Panc1 (cell line): ENCODE measurements around the gene CAPN3. TPM values are rescaled to one million over a fixed set of nuclear protein-coding genes. Genes with fewer than 3 reads are reported as not detected.

ENCODE experiments used
- ATAC-seq: fragments of 200-7000 bp; cut with Tn5 transposase; 2 replicates; pipeline ENCODE4 v1.9.1; 2020; ENCODE audit warnings: mild to moderate bottlenecking, moderate library complexity
- BruUV-seq: library from RNA; stranded (reverse); fragments of 400-500 nt; replicated peaks from 2 replicates; lab custom pipeline; 2021; lab: Mats Ljungman, UMichigan
- CTCF ChIA-PET: fragments of 300-600 bp; sonication (Branson Sonifier 250); formaldehyde crosslinking; loops from one replicate; lab custom pipeline; 2022; ENCODE audit warnings: antibody characterized with exemption; lab: Charles Lee
- POLR2A ChIA-PET: fragments of 300-600 bp; sonication (Branson Sonifier 250); formaldehyde crosslinking; loops from one replicate; lab custom pipeline; 2022; ENCODE audit warnings: antibody characterized with exemption; lab: Charles Lee
- DNase-seq: peaks from one replicate; pipeline ENCODE4 v3.0.0-alpha.2; 2010; ENCODE audit warnings: low read depth, low spot score
- H3K27ac ChIP-seq: 2 replicates; pipeline ENCODE4 v1.5.1; 2011; ENCODE audit warnings: mild to moderate bottlenecking, low read length, inconsistent platforms
- H3K27me3 ChIP-seq: fragments of 200-500 bp; sonication (Bioruptor generic); 2 replicates; pipeline ENCODE4 v1.6.0; 2014; ENCODE audit warnings: low read length, inconsistent platforms; ENCODE audit not compliant: control insufficient read depth, insufficient read depth
- H3K36me3 ChIP-seq: fragments of 200-500 bp; sonication (Bioruptor generic); 2 replicates; pipeline ENCODE4 v1.5.1; 2014; ENCODE audit warnings: inconsistent platforms, mild to moderate bottlenecking, low read length, moderate library complexity; ENCODE audit not compliant: control insufficient read depth, insufficient read depth
- H3K4me1 ChIP-seq: 2 replicates; pipeline ENCODE4 v1.5.1; 2011; ENCODE audit warnings: inconsistent platforms, mild to moderate bottlenecking, low read length, moderate library complexity; ENCODE audit not compliant: control insufficient read depth, insufficient read depth
- H3K4me3 ChIP-seq, 2 experiments: 2 replicates each; pipeline ENCODE4 v1.5.1; 2011 to 2012; ENCODE audit warnings: low read depth in 2 of 2, low read length in 2 of 2, mild to moderate bottlenecking in 2 of 2, inconsistent platforms in 1 of 2, moderate library complexity in 1 of 2
- H3K9me3 ChIP-seq: fragments of 200-500 bp; sonication (Bioruptor generic); 2 replicates; pipeline ENCODE4 v1.5.1; 2014; ENCODE audit warnings: low read depth, mild to moderate bottlenecking, inconsistent platforms, low read length, moderate library complexity; ENCODE audit not compliant: control insufficient read depth, insufficient read depth
- POLR2AphosphoS5 ChIP-seq: IDR thresholded peaks from 2 replicates; pipeline ENCODE4 v1.6.1; 2012; ENCODE audit warnings: mild to moderate bottlenecking, low read depth, low read length, moderate library complexity
- SIN3A ChIP-seq: IDR thresholded peaks from 2 replicates; pipeline ENCODE4 v1.6.1; 2012; ENCODE audit warnings: low read depth, mild to moderate bottlenecking, low read length, moderate library complexity, borderline replicate concordance; ENCODE audit not compliant: insufficient read depth
- TCF7L2 ChIP-seq: IDR thresholded peaks from 2 replicates; pipeline ENCODE4 v1.6.1; 2011; ENCODE audit warnings: mild to moderate bottlenecking, low read depth, low read length, inconsistent platforms
- in situ Hi-C: cut with HindIII; loops from 2 replicates; pipeline ENCODE4 v1.10.0; 2016; ENCODE audit warnings: low sequenced_read_pairs, low pct_unique_long_range_greater_than_20kb
- intact Hi-C: fragments of 100-400 bp; cut with micrococcal nuclease; formaldehyde crosslinking; loops from one replicate; pipeline ENCODE4 v1.10.0; 2022; ENCODE audit not compliant: unreplicated experiment
- total RNA-seq: library from RNA; stranded (reverse); gene quantifications from one replicate; pipeline ENCODE4 v1.2.1, GENCODE V29; 2021; ENCODE audit not compliant: unreplicated experiment
- TF ChIP-seq, protein P1 (sequence below): fragments of 450-650 bp; IDR thresholded peaks from 2 replicates; pipeline ENCODE4 v1.5.1; 2017; ENCODE audit warnings: mild to moderate bottlenecking
- TF ChIP-seq, protein P2 (sequence below), 2 experiments: IDR thresholded peaks; 2 replicates each; pipeline ENCODE4 v1.6.1; 2011 to 2012; ENCODE audit warnings: low read depth in 2 of 2, control low read depth in 1 of 2, low read length in 1 of 2, mild to moderate bottlenecking in 1 of 2, moderate library complexity in 1 of 2; ENCODE audit not compliant: insufficient read depth in 1 of 2

CAPN3 gene
- total RNA-seq, 1 experiment from 2014 or later = 0.31 TPM

DNA sequence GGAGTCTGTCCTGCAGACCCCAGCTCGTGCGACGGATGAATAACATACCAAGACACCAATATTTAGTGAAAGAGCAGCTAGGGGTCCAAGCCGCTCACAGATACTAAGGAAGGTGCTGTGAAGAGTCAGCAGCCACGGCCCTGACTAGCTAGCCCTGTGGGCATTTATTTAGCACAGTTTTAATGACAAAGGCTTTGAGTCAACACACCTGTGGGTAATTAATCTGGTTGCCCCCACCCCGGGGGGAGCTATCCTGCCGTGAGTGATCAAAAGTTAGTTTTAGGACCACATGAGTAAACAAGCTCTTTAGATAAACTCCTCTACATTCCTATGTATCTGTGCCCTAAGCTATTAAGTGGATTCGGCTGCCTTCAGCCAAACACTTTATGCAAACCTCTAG, 18.7 kb downstream of the CAPN3 start:
- no peak for ATAC-seq
- H3K9me3 ChIP-seq = no peaks in the 10 kb centered on the region
- ChIA-PET CTCF (no interaction called here), POLR2A (no interaction called here)
- H3K4me1 ChIP-seq = no peaks in the 10 kb centered on the region
- H3K36me3 ChIP-seq = no peaks in the 10 kb centered on the region
- H3K4me3 ChIP-seq = no peak overlapping the region
- DNase-seq = no peak
- H3K27me3 ChIP-seq = no peaks in the 10 kb centered on the region
- H3K27ac ChIP-seq = no peak overlapping the region
- BruUV-seq = no TSS peak
- in situ Hi-C loops = no loop called here
- intact Hi-C loops = no loop called here
- TF ChIP-seq, protein P1, sequence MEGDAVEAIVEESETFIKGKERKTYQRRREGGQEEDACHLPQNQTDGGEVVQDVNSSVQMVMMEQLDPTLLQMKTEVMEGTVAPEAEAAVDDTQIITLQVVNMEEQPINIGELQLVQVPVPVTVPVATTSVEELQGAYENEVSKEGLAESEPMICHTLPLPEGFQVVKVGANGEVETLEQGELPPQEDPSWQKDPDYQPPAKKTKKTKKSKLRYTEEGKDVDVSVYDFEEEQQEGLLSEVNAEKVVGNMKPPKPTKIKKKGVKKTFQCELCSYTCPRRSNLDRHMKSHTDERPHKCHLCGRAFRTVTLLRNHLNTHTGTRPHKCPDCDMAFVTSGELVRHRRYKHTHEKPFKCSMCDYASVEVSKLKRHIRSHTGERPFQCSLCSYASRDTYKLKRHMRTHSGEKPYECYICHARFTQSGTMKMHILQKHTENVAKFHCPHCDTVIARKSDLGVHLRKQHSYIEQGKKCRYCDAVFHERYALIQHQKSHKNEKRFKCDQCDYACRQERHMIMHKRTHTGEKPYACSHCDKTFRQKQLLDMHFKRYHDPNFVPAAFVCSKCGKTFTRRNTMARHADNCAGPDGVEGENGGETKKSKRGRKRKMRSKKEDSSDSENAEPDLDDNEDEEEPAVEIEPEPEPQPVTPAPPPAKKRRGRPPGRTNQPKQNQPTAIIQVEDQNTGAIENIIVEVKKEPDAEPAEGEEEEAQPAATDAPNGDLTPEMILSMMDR = no peak
- TF ChIP-seq, protein P2, sequence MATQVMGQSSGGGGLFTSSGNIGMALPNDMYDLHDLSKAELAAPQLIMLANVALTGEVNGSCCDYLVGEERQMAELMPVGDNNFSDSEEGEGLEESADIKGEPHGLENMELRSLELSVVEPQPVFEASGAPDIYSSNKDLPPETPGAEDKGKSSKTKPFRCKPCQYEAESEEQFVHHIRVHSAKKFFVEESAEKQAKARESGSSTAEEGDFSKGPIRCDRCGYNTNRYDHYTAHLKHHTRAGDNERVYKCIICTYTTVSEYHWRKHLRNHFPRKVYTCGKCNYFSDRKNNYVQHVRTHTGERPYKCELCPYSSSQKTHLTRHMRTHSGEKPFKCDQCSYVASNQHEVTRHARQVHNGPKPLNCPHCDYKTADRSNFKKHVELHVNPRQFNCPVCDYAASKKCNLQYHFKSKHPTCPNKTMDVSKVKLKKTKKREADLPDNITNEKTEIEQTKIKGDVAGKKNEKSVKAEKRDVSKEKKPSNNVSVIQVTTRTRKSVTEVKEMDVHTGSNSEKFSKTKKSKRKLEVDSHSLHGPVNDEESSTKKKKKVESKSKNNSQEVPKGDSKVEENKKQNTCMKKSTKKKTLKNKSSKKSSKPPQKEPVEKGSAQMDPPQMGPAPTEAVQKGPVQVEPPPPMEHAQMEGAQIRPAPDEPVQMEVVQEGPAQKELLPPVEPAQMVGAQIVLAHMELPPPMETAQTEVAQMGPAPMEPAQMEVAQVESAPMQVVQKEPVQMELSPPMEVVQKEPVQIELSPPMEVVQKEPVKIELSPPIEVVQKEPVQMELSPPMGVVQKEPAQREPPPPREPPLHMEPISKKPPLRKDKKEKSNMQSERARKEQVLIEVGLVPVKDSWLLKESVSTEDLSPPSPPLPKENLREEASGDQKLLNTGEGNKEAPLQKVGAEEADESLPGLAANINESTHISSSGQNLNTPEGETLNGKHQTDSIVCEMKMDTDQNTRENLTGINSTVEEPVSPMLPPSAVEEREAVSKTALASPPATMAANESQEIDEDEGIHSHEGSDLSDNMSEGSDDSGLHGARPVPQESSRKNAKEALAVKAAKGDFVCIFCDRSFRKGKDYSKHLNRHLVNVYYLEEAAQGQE (IDR thresholded peaks at IDR 0.05; ENCODE audit: insufficient read depth in 1 of 2, low read depth in 2 of 2, low read length in 1 of 2) = no peak

DNA sequence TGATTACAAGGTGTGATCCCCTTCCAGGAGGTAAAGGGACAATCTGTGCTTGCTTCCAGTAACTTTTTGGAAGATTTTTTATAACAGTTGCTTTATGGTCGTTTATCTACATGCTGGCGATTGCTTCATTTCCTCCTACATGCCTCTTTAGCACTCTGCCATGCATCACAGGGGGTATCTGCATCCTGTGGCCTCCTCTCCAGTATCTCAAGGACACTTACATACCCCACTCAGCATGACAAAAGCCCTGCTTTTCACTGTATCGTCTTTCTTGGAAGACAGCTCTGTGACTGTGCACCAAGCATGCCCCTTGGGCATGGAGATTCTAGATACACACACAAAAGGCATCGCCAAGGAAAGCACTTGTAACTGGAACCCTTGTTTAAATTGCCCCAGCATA, 25.3 kb downstream of the CAPN3 start:
- POLR2A ChIA-PET = interaction anchor here (0.7 to 1.1 kb wide), 2 partner anchors 107 to 191 kb away, joined by 3 read pairs; partner anchors contain the start of genes STARD9 and ZNF106
- in situ Hi-C loops = no loop called here
- BruUV-seq = no TSS peak

More for the DNA sequence above, 25.3 kb downstream of the CAPN3 start:
- Histone ChIP-seq H3K27ac (no peak overlapping the region), H3K4me1 (no peaks in the 10 kb centered on the region), H3K36me3 (no peaks in the 10 kb centered on the region), H3K4me3 (no peak overlapping the region), H3K9me3 (no peaks in the 10 kb centered on the region), H3K27me3 (no peaks in the 10 kb centered on the region)
- ATAC-seq = no peak
- TF ChIP-seq, protein P1 = no peak
- TF ChIP-seq, protein P2 (IDR thresholded peaks at IDR 0.05; ENCODE audit: insufficient read depth in 1 of 2, low read depth in 2 of 2, low read length in 1 of 2) = no peak
- no peak for TF ChIP-seq TCF7L2
- TF ChIP-seq SIN3A = no peak
- TF ChIP-seq POLR2AphosphoS5 = no peak
- DNase-seq = no peak
- intact Hi-C loops = no loop called here
- CTCF ChIA-PET = interaction anchor here (0.6 to 1.2 kb wide), 6 partner anchors 9 to 228 kb away, joined by 3 to 8 read pairs (median 4); partner anchors contain the start of gene PLA2G4F
